Endothelial cell of umbilical vein (primary cell): Measurements from ENCODE around the gene HPDL. TPM values are rescaled to one million over a fixed set of nuclear protein-coding genes. Genes with fewer than 3 reads are reported as not detected.

ENCODE experiments used
- Bru-seq: library from RNA; stranded (reverse); fragments of 400-500 nt; gene quantifications from one replicate; lab custom pipeline; 2021; lab: Mats Ljungman, UMichigan
- BruChase-seq, 2 experiments: library from RNA; stranded (reverse); fragments of 400-500 nt; gene quantifications; one replicate each; lab custom pipeline; 2021; lab: Mats Ljungman, UMichigan
- BruUV-seq: library from RNA; stranded (reverse); fragments of 400-500 nt; replicated peaks from 2 replicates; lab custom pipeline; 2021; lab: Mats Ljungman, UMichigan
- CTCF ChIA-PET: fragments of 300-600, 350-600 bp; sonication (Branson Sonifier 250); formaldehyde crosslinking; loops from one replicate; lab custom pipeline; 2021; ENCODE audit warnings: antibody characterized with exemption, inconsistent platforms; lab: Charles Lee
- POLR2A ChIA-PET: fragments of 300-600, 350-600 bp; sonication (Branson Sonifier 250); formaldehyde crosslinking; loops from one replicate; lab custom pipeline; 2021; ENCODE audit warnings: antibody characterized with exemption, inconsistent platforms; lab: Charles Lee
- DNase-seq: peaks from one replicate; pipeline ENCODE4 v3.0.0-alpha.2; 2011; ENCODE audit warnings: low read depth, low spot score
- FAIRE-seq: peaks from 2 replicates; lab custom pipeline; 2011; peaks lifted over from hg19 to GRCh38; lab: Jason Lieb, UNC
- H2AFZ ChIP-seq: 2 replicates; pipeline ENCODE4 v1.6.0; 2012; ENCODE audit warnings: low read depth, low read length, control low read depth, inconsistent platforms
- H3K27ac ChIP-seq: 2 replicates; pipeline ENCODE4 v1.5.1; 2011; ENCODE audit warnings: low read depth, mild to moderate bottlenecking, control low read depth, low read length, moderate library complexity; ENCODE audit not compliant: insufficient read depth
- H3K27me3 ChIP-seq, 2 experiments: 2 replicates each; pipeline versions ENCODE4 v1.6.0 to v1.6.1; 2011; ENCODE audit warnings: low read length in 2 of 2, mixed read lengths in 1 of 2; ENCODE audit not compliant: control insufficient read depth in 2 of 2, insufficient read depth in 2 of 2
- H3K36me3 ChIP-seq, 2 experiments: 2 replicates in 1 of 2; 3 replicates in 1 of 2; pipeline ENCODE4 v1.5.1; 2011; ENCODE audit warnings: low read length in 2 of 2, mild to moderate bottlenecking in 1 of 2, moderate library complexity in 1 of 2; ENCODE audit not compliant: control insufficient read depth in 2 of 2, insufficient read depth in 2 of 2; ENCODE audit errors: extremely low read depth in 1 of 2
- H3K4me1 ChIP-seq: 3 replicates; pipeline ENCODE4 v1.5.1; 2011; ENCODE audit warnings: mild to moderate bottlenecking, low read length; ENCODE audit not compliant: control insufficient read depth, insufficient read depth; ENCODE audit errors: extremely low read depth
- H3K4me2 ChIP-seq: 2 replicates; pipeline ENCODE4 v1.6.1; 2011; ENCODE audit warnings: low read length, control low read depth, mixed read lengths; ENCODE audit not compliant: insufficient read depth
- H3K4me3 ChIP-seq, 3 experiments: fragments of 200-600 bp in 1 of 3; sonication (generic), shearing (Covaris generic) in 1 of 3; replicated peaks in 1 of 3; 2 replicates each; pipeline ENCODE4 v1.5.1; 2011 to 2016; ENCODE audit warnings: control low read depth in 3 of 3, low read length in 3 of 3, mild to moderate bottlenecking in 2 of 3, inconsistent platforms in 1 of 3, low read depth in 1 of 3, moderate library complexity in 1 of 3; ENCODE audit not compliant: insufficient read depth in 1 of 3
- H3K79me2 ChIP-seq: 2 replicates; pipeline ENCODE4 v1.6.0; 2012; ENCODE audit warnings: low read length, inconsistent platforms; ENCODE audit not compliant: control insufficient read depth, insufficient read depth
- H3K9ac ChIP-seq: replicated peaks from 2 replicates; pipeline ENCODE3; 2011; ENCODE audit warnings: low read length, control low read depth; ENCODE audit not compliant: insufficient read depth; ENCODE audit errors: extremely low read depth
- H3K9me1 ChIP-seq: replicated peaks from 3 replicates; pipeline ENCODE4 v1.6.0; 2011; ENCODE audit warnings: mild to moderate bottlenecking, low read length; ENCODE audit not compliant: control insufficient read depth, insufficient read depth; ENCODE audit errors: extremely low read depth
- H3K9me3 ChIP-seq: replicated peaks from 2 replicates; pipeline ENCODE4 v1.5.1; 2012; ENCODE audit warnings: low read length, inconsistent platforms; ENCODE audit not compliant: control insufficient read depth, insufficient read depth
- H4K20me1 ChIP-seq: replicated peaks from 2 replicates; pipeline ENCODE3; 2011; ENCODE audit warnings: mild to moderate bottlenecking, low read length; ENCODE audit not compliant: control insufficient read depth, insufficient read depth; ENCODE audit errors: extremely low read depth
- GATA2 ChIP-seq: IDR thresholded peaks from 2 replicates; pipeline ENCODE4 v1.7.0; 2011; ENCODE audit warnings: low read depth, mild to moderate bottlenecking, moderate library complexity, mixed read lengths, low read length; ENCODE audit not compliant: insufficient read length, insufficient read depth
- POLR2A ChIP-seq: IDR thresholded peaks from 2 replicates; pipeline ENCODE4 v1.6.1; 2012; ENCODE audit warnings: low read depth, mild to moderate bottlenecking, control low read depth, low read length
- POLR2AphosphoS5 ChIP-seq: IDR thresholded peaks from 2 replicates; pipeline ENCODE4 v1.6.1; 2012; ENCODE audit warnings: low read depth, mild to moderate bottlenecking, control low read depth, low read length, moderate library complexity; ENCODE audit not compliant: insufficient read depth
- dilution Hi-C: fragments of 300-500 bp; cut with MboI; formaldehyde crosslinking; loops from one replicate; pipeline ENCODE4 v1.15.0; 2019; ENCODE audit warnings: low sequenced_read_pairs; ENCODE audit not compliant: extremely low pct_ligation_motif_present
- intact Hi-C: fragments of 100-400 bp; cut with micrococcal nuclease; formaldehyde crosslinking; loops from one replicate; pipeline ENCODE4 v1.10.0; 2022
- long read RNA-seq: library from polyadenylated mRNA; stranded (forward); transcript quantifications from one replicate; pipeline ENCODE4 v2.0.0, GENCODE V29; 2021
- polyA minus RNA-seq, 3 experiments: library from RNA; depleted of rRNA, polyadenylated mRNA; stranded (reverse); fragments of >200 nt; gene quantifications; 1 replicate in 1 of 3; 2 replicates in 2 of 3; pipeline ENCODE4 v1.2.3, GENCODE V29; 2011
- polyA plus RNA-seq, 4 experiments: library from polyadenylated mRNA; depleted of rRNA in 3 of 4; stranded (reverse) in 3 of 4; unstranded in 1 of 4; fragments of >200 nt; gene quantifications; 2 replicates each; pipeline versions ENCODE4 v1.2.1 to v1.2.3, GENCODE V29; 2011 to 2012; ENCODE audit warnings: missing spikeins in 1 of 4
- total RNA-seq: library from RNA; stranded (reverse); gene quantifications from 2 replicates; pipeline ENCODE4 v1.2.3, GENCODE V29; 2021
- TF ChIP-seq, protein P1 (sequence below), 2 donors: IDR thresholded peaks; 1 replicate in 1 of 2; 2 replicates in 1 of 2; pipeline ENCODE4 v1.5.1; 2011; ENCODE audit warnings: low read length in 2 of 2, mild to moderate bottlenecking in 2 of 2, moderate library complexity in 2 of 2, control low read depth in 1 of 2, inconsistent platforms in 1 of 2, low read depth in 1 of 2; ENCODE audit not compliant: insufficient read depth in 1 of 2; ENCODE audit errors: extremely low read depth in 1 of 2
- TF ChIP-seq, protein P2 (sequence below): IDR thresholded peaks from 2 replicates; pipeline ENCODE4 v1.6.1; 2011; ENCODE audit not compliant: insufficient read depth, insufficient read length

The HPDL gene
- total RNA-seq (5.6 and 5.9 TPM in 2 replicates), polyA plus RNA-seq (3.4 and 3.7 TPM in 2 replicates), polyA minus RNA-seq (0.70 and 1.4 TPM in 2 replicates), Bru-seq, nascent RNA (percentile 39 among the genes with signal in this experiment), BruChase-seq, experiment 1, labeled RNA remaining after a 6-hour chase (percentile 52 among the genes with signal in this experiment), BruChase-seq, experiment 2, labeled RNA remaining after a 2-hour chase (percentile 49 among the genes with signal in this experiment)
- 2.6 and 3.2 TPM in 2 replicates for polyA plus RNA-seq (2011; cell fraction: cytosol; rRNA removed)
- 1.1 and 1.8 TPM in 2 replicates for polyA plus RNA-seq (2011; cell fraction: nucleus; rRNA removed)
- 1.9 and 3.3 TPM in 2 replicates for polyA plus RNA-seq (2012)
- polyA minus RNA-seq (2011; cell fraction: cytosol; rRNA and poly(A)+ RNA removed): 26.3 TPM
- 0.87 and 0.96 TPM in 2 replicates for polyA minus RNA-seq (2011; cell fraction: nucleus; rRNA and poly(A)+ RNA removed)
- long read RNA-seq, transcript HPDL-201 (1 exons, 1,629 nt): major isoform, 17 of 17 reads
- long read RNA-seq, partial matches to known transcripts: 0 of 17 reads
- long read RNA-seq, other reads (novel, unspliced or antisense): 0 of 17 reads

DNA sequence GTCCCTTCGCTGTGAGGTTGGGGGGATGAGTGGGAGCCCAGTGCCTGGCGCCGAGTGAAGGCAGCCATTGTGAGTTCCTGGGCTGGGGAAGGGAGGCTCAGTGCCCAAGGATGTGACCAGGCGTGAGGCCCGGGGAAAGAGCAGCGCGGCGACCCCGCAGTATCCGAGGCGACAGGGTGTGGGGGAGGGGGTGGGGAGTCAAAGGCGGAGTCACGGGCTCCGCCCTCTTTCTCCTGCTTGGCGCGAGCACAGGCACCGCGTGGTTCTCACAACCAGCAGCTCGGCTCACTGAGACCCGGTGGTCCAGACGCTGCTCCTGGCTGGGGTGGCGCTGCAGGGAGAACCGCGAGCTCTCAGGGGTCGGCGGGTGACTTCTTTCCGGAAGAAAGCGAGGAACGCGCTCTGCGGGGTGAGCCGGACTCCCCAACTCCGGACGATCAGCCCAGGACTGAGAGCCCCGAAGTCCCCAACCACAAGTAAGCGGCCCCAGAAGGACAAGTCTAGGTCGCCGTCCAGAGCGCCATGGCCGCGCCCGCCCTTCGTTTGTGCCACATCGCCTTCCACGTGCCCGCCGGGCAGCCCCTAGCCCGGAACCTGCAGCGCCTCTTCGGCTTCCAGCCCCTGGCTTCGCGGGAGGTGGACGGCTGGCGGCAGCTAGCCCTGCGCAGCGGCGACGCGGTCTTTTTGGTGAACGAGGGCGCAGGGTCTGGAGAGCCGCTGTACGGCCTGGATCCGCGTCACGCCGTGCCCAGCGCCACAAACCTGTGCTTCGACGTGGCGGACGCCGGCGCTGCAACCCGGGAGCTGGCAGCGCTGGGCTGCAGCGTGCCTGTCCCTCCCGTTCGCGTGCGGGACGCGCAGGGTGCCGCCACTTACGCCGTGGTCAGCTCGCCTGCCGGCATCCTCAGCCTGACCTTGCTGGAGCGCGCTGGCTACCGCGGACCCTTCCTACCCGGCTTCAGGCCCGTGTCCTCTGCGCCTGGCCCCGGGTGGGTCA lies at the start of gene HPDL:
Gene HPDL (plus strand): TSS at position 269 of the 997 bp plus-strand sequence. CDS start 254 bp downstream, at position 523.
- intact Hi-C loops (loop anchor here (1.0 kb wide), 2 partner anchors 13 to 24 kb away; partner anchors contain the start of genes MUTYH and TOE1), dilution Hi-C loops (no loop called here)
- TF ChIP-seq, protein P1, sequence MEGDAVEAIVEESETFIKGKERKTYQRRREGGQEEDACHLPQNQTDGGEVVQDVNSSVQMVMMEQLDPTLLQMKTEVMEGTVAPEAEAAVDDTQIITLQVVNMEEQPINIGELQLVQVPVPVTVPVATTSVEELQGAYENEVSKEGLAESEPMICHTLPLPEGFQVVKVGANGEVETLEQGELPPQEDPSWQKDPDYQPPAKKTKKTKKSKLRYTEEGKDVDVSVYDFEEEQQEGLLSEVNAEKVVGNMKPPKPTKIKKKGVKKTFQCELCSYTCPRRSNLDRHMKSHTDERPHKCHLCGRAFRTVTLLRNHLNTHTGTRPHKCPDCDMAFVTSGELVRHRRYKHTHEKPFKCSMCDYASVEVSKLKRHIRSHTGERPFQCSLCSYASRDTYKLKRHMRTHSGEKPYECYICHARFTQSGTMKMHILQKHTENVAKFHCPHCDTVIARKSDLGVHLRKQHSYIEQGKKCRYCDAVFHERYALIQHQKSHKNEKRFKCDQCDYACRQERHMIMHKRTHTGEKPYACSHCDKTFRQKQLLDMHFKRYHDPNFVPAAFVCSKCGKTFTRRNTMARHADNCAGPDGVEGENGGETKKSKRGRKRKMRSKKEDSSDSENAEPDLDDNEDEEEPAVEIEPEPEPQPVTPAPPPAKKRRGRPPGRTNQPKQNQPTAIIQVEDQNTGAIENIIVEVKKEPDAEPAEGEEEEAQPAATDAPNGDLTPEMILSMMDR (IDR thresholded peaks at IDR 0.05; ENCODE audit: extremely low read depth in 1 of 2, insufficient read depth in 1 of 2, low read depth in 1 of 2, low read length in 2 of 2): no peak
- TF ChIP-seq, protein P2, sequence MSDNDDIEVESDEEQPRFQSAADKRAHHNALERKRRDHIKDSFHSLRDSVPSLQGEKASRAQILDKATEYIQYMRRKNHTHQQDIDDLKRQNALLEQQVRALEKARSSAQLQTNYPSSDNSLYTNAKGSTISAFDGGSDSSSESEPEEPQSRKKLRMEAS: peak; percentile 30
- TF ChIP-seq POLR2A (peak; percentile 71), POLR2AphosphoS5 (peak; percentile 63), GATA2 (no peak)
- Histone ChIP-seq H3K27ac (peak within 1 kb of the TSS; percentile 24), H3K4me1 (peaks cover 18% of the 10 kb centered on the region), H3K79me2 (peaks cover 7% of the 10 kb centered on the region), H2AFZ (peak within 1 kb of the TSS; percentile 95), H3K27me3 (no peaks in the 10 kb centered on the region), H3K9me1 (no peaks in the 10 kb centered on the region), H3K9me3 (no peaks in the 10 kb centered on the region), H3K9ac (peak within 1 kb of the TSS; percentile 53), H4K20me1 (no peaks in the 10 kb centered on the region), H3K4me2 (peak within 1 kb of the TSS; percentile 72), H3K36me3 (no peaks in the 10 kb centered on the region), H3K4me3 (peak within 1 kb of the TSS; percentile 12 to 48 (median 43))
- ChIA-PET CTCF (interaction anchor here (0.9 to 3.7 kb wide), 8 partner anchors 12 to 309 kb away, joined by 3 to 14 read pairs (median 4); partner anchors contain the start of genes MUTYH and TOE1), POLR2A (interaction anchor here (2.3 to 3.5 kb wide), 2 partner anchors 13 to 315 kb away, joined by 6 to 18 read pairs; partner anchors contain the start of genes MUTYH, TOE1 and UROD)
- FAIRE-seq: peak; percentile 85
- BruUV-seq: TSS peak; percentile 63
- peak; percentile 53 for DNase-seq
